NCI-H446 treated with DMSO at 0.1 percent for 48 hours (cell line): Measurements from ENCODE around the gene POLR1B.
"Not testable (repeated sequence)": the region's sequence is repeated elsewhere in the genome, so short reads cannot be mapped to it uniquely, and the experiment has no call there.

Source experiments
- DNase-seq: peaks from one replicate; lab custom pipeline; 2025; lab: John Stamatoyannopoulos, UW

POLR1B gene, protein sequence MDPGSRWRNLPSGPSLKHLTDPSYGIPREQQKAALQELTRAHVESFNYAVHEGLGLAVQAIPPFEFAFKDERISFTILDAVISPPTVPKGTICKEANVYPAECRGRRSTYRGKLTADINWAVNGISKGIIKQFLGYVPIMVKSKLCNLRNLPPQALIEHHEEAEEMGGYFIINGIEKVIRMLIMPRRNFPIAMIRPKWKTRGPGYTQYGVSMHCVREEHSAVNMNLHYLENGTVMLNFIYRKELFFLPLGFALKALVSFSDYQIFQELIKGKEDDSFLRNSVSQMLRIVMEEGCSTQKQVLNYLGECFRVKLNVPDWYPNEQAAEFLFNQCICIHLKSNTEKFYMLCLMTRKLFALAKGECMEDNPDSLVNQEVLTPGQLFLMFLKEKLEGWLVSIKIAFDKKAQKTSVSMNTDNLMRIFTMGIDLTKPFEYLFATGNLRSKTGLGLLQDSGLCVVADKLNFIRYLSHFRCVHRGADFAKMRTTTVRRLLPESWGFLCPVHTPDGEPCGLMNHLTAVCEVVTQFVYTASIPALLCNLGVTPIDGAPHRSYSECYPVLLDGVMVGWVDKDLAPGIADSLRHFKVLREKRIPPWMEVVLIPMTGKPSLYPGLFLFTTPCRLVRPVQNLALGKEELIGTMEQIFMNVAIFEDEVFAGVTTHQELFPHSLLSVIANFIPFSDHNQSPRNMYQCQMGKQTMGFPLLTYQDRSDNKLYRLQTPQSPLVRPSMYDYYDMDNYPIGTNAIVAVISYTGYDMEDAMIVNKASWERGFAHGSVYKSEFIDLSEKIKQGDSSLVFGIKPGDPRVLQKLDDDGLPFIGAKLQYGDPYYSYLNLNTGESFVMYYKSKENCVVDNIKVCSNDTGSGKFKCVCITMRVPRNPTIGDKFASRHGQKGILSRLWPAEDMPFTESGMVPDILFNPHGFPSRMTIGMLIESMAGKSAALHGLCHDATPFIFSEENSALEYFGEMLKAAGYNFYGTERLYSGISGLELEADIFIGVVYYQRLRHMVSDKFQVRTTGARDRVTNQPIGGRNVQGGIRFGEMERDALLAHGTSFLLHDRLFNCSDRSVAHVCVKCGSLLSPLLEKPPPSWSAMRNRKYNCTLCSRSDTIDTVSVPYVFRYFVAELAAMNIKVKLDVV

DNA sequence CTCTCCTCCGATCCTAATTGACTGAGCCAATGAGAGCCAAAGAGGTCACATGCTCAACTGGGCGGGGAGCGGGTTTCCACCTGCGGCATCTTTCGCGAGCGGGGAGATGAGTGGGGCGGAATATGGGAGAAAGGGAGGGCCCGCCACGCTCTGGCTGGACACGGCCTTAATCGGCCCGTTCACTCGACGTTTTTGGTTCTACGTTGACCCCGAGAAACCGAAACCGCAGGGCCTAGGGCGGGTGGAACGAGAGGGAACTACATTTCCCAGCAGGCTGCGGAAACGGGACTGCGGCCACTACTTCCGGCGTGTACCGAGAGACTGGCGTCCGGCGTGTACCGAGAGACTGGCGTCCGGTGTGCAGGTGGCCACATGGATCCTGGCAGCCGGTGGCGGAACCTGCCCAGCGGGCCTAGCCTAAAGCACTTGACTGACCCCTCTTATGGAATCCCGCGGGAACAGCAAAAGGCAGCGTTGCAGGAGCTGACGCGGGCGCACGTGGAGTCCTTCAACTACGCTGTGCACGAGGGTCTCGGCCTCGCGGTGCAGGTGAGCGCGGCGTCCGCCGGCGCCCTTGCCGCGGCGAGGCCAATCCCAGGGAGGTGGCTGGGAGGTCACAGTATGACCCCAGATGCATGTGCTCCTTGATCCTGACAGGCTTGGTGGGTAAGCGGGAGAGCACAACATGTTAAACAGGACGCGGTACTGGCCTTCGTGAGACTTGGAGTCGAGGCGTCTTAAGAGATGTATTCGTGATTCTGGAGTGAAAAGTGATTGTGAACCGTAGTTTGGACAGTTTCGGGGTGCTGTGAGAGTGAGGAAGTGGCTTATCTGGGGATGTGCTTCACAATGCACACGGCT lies at the start of gene POLR1B:
Gene POLR1B (plus strand): TSS at position 343 of the 861 bp plus-strand sequence. CDS start 30 bp downstream, at position 373.
- peak; percentile 62 for DNase-seq

DNA sequence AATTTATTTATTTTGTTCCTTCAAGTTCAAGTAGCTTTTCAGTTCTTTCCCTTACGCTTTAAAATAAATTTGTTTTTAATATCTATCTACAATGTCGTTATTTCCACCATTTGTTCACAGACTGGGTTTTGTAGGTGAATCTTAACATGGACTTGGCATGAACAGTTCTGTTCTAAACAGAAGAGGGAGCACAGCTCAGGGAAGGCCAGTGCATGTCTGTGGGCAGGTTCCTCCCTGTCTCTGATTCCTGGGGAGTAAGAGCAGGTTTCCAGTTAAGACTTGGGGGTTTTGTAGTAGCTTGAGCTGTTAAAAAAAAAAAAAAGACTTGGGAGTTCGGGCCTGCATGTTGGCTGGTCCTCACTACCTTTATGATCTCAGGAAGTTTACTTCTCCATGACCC lies 49.2 kb upstream of the POLR1B start:
- no peak for DNase-seq

DNA sequence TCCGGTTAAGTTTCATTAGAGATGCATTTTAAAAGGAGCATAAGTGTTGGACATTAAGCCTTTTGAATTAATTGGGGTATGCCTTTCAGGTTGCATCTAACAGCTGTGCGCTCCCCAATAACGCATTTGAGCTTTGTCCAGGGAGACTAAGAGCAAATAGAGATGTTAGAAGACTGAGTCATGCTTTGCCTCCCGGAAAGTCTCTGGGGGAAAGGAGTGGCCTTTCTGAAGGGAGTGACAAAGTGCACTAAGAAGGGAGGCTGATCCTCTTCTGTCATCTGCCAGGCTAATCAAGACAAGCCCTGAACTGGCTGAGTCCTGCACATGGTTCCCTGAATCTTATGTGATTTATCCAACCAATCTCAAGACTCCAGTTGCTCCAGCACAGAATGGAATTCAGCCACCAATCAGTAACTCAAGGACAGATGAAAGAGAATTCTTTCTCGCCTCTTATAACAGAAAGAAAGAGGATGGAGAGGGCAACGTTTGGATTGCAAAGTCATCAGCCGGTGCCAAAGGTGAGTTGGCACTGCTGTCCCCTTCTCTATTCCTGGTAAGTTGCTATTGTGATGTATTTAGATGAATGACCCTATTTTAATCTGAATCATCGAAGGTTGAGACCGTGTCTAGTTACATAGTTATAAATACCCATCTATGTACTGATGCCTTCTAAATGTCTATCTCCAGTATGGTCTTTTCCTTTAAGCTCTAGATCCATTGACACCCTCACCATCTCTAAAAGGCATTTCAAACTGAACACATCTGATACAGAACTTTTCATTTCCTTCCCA lies 48.2 kb upstream of the POLR1B start:
- no peak for DNase-seq

GRCh38 chr2:112494828-112495227 lies 47.4 kb upstream of the POLR1B start:
- no peak for DNase-seq

DNA sequence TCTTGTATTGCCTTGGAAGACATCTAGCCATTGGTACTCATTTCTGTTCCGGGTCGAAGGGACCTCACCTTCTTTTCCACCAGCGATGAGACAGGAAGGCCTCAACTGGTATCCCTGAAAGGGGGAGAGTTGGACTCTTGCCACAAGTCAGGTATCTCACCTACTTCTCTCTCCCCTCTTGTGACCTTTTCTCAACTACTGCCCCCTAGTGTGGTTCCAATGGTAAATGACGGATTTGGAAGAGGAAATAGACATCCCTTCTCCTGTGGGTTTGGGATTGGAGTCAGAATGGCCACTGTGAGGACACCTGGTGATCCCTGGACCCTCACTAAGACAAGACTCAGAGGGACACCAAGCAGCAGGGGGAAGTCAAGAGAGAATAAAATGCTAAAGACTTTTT lies 46.4 kb upstream of the POLR1B start:
- DNase-seq = not testable (repeated sequence)

- DNase-seq = not testable (repeated sequence)
Observed at GRCh38 chr2:112500850-112501484, 41.3 kb upstream of the POLR1B start.

DNA sequence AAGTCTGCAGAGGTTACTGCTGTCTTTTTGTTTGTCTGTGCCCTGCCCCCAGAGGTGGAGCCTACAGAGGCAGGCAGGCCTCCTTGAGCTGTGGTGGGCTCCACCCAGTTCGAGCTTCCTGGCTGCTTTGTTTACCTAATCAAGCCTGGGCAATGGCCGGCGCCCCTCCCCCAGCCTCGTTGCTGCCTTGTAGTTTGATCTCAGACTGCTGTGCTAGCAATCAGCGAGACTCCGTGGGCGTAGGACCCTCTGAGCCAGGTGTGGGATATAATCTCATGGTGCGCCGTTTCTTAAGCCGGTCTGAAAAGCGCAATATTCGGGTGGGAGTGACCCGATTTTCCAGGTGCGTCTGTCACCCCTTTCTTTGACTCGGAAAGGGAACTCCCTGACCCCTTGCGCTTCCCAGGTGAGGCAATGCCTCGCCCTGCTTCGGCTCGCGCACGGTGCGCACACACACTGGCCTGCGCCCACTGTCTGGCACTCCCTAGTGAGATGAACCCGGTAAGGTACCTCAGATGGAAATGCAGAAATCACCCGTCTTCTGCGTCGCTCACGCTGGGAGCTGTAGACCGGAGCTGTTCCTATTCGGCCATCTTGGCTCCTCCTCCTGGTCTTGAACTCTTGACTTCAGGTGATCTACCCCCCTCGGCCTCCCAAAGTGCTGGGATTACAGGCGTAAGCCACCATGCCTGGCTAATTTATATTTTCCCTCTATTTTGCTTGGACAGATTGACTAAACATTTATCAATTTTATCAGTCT lies 32.8 kb upstream of the POLR1B start:
- DNase-seq = not testable (repeated sequence)

DNA sequence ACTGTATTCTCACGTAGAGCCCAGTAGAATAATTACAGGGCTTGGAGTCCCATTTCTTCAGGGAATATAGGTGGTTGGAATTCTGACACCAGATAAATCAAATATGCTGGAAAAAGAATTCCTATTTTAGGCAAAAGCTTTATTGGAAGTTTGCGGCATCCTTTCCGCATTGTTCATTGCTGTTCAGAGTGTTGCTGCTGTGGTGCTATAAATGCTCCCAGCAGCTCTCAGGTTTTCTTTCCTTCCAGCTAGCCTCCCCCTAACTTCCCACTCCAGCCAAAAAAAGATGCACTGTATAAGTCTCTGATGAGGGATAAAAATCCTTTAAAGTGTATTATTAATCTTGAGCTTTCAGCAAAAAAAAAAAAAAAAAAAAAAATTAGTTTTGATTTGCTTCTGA lies 25.5 kb upstream of the POLR1B start:
- no peak for DNase-seq

DNA sequence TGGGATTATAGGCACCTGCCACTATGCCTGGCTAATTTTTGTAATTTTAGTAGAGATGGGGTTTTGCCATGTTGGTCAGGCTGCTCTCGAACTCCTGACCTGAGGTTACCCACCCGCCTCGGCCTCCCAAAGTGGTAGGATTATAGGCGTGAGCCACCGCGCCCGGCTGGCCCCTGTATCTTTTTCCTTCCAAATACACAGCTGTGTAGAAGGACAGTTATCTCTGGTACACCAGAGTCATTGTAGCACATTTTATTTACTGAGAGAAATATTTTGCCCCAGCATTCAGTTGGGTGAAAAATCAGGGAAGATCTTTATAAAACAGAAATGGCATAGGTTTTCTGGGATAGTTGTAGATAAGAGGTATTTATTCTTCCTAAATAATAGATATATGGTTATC lies 23.5 kb upstream of the POLR1B start:
- DNase-seq = no peak

DNA sequence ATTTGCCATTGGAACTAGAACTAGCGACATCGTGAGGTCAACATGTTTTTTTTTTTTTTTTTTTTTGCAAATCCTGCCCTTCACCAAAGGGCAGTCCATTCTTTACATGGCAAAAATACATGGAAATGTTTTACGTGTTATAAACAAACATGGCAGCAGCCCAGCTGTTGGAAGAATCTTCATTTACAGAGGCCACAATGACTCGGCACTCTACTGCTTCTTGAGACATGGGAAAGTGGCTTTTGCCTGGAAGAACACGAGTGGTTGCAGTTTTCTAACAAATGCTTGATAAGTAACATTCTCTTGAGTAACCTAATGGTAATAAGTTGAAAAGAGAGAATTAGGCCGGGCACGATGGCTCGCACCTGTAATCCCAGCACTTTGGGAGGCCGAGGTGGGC lies 22.8 kb upstream of the POLR1B start:
- DNase-seq = no peak

GRCh38 chr2:112520234-112520783 lies 22.0 kb upstream of the POLR1B start:
- no peak for DNase-seq

DNA sequence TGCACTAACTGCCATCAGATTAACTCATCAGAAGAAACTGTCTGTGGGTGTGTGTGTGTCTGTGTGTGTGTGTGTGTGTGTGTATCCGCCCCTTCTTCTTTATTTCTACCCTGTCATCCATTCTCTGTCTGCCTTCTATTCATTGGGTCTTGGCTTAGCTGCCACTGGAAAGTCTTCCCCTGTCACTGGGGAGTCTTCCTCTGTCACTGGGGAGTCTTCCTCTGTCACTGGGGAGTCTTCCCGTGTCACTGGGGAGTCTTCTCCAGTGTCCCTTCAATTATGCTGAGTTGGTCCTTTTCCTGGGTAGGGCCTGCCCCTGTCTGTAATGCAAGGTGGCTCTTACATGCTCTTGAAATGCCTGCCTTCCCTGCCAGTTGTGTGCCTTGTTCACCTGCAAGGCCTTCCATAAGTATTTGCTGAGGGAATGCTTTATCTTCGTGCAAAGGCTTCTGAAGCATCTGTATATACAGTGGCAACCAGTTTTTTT lies 18.9 kb upstream of the POLR1B start:
- DNase-seq = no peak

DNA sequence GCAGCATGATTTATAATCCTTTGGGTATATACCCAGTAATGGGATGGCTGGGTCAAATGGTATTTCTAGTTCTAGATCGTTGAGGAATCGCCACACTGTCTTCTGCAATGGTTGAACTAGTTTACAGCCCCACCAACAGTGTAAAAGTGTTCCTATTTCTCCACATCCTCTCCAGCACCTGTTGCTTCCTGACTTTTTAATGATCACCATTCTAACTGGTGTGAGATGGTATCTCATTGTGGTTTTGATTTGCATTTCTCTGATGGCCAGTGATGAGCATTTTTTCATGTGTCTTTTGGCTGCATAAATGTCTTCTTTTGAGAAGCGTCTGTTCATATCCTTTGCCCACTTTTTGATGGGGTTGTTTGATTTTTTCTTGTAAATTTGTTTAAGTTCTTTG lies 18.0 kb upstream of the POLR1B start:
- DNase-seq = not testable (repeated sequence)

GRCh38 chr2:112528541-112528940 lies 13.7 kb upstream of the POLR1B start:
- DNase-seq = no peak

GRCh38 chr2:112529757-112530156 lies 12.5 kb upstream of the POLR1B start:
- DNase-seq = no peak

DNA sequence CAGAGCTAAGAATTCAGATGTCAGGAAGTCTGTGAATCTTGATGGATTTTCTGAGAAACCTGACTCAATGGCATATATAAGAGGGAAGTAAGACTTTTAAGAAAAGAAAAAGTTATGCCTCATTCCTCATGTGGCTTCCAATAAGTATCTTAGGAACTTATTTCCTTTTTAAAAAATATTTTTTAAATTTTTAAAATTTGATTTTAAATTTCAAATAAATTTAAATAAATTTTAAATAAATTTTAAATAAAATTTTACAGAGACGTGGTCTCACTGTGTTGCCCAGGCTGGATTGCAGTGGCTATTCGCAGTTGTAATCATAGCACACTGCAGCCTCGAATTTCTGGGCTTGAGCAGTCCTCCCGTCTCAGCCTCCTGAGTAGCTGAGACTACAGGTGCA lies 11.5 kb upstream of the POLR1B start:
- no peak for DNase-seq

DNA sequence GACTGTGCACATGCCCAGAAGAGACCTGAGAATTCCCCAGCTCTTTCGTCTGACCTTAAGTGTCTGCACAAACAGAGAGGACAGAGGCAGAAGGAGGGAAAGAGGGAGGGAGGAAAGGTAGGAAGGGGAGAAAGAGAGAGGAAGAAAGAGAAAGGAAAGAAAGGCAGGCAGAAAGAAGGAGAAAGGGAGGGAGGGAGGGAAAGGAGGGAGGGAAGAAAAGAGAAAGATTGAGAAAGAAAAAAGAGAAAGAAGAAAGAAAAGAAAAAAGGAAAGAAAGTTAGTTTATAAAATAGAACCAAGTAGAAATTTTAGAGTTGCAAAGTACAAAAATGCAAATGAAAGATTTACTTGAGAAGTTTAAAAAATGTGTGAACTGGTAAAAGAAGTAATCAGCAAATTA lies 7.4 kb upstream of the POLR1B start:
- no peak for DNase-seq

DNA sequence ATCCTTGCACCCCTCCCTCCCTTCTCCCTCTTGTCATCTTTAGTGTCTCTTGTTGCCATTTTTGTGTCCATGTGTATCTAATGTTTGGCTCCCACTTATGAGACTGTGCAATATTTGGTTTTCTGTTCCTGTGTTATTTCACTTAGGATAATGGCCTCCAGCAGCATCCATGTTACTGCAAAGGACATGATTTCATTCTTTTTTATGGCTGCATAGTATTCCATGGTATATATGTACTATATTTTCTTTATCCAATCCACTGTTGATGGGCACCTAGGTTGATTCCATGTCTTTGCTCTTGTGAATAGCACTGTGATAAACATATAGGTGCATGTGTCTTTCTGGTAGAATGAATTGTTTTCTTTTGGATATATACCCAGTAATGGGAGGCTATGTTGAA lies 5.6 kb upstream of the POLR1B start:
- DNase-seq = not testable (repeated sequence)

- no peak for DNase-seq
Observed at GRCh38 chr2:112539306-112539705, 3.0 kb upstream of the POLR1B start.
